ENCODE data around the gene GPI.

The GPI gene

GRCh38 chr19:34341935-34342680 is 22.9 kb upstream of the GPI start:
- DNase-seq (ENCODE audit: low read depth in 2 of 2): no peak

DNA sequence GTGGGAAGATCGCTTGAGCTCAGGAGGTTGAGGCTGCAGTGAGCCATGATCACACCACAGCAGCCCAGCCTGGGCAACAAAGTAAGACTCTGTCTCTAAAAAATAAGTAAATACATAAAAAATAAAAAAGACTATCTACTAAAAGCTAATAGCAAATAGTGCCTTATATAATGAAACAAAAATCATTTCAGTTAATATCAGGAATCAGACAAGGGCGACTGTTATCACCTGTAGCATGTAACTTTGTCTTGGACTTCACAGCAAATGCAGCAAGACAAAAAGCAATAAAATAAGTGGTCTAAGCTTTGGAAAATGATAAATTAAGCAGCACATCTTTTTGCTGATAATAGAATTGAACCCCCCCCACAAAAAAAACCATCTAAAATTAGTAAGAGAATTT is 21.2 kb upstream of the GPI start:
- DNase-seq (ENCODE audit: low read depth in 2 of 2): no peak

GRCh38 chr19:34345947-34346351 is 19.0 kb upstream of the GPI start:
- DNase-seq (ENCODE audit: low read depth in 2 of 2): peak in 1 of 2 donors; percentile 52

DNA sequence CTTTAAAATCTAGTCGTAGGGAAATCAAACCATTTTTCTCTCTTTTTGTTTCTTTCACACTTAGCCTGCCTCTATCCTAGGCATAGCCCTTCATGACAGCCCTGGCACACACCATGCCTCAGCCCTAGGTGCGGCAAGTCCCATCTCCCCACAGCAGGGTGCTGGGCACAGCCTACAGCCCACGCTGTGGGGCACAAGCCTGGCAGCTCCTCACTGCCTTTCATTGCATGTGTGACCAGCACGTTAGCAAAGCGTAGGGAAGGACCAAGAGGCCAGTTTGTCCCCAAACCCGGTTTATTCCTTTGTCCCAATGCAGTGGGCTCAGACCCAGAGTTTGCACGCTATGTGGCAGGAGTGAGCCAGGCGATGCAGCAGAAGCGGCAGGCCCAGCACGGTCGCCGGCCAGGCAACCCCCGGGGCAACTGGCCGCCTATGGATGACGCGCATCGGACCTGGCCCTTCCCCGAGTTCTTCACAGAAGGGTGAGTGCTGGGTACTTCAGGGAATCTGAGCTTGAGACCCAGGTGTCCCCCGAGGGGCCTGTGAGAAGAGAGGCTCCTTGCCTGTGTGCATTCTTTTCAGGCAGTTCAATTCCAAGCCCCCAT is 17.3 kb upstream of the GPI start:
- no peak for DNase-seq (ENCODE audit: low read depth in 2 of 2)

GRCh38 chr19:34348899-34349487 is 16.0 kb upstream of the GPI start:
- no peak for DNase-seq (ENCODE audit: low read depth in 2 of 2)

DNA sequence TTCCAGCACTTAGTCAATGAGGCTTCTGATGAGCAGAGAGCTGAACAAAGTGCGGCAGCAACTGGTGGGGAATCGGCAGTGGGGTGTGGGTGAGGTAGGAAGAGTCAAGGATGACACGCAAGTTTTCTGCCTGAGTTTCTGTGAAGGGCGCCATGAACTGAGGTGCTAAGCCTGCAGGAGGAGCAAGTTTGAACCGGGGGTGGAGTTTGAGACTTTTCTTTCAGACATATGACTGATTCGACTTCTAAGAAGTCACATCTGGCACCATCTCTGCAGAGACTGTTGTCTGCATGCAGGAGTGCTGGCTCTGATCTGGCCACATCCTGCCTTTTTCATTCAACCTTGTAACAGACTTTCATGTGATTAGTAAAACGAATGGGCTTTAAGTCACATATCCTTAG is 14.8 kb upstream of the GPI start:
- peak; percentile 37 to 58 for DNase-seq (ENCODE audit: low read depth in 2 of 2)

DNA sequence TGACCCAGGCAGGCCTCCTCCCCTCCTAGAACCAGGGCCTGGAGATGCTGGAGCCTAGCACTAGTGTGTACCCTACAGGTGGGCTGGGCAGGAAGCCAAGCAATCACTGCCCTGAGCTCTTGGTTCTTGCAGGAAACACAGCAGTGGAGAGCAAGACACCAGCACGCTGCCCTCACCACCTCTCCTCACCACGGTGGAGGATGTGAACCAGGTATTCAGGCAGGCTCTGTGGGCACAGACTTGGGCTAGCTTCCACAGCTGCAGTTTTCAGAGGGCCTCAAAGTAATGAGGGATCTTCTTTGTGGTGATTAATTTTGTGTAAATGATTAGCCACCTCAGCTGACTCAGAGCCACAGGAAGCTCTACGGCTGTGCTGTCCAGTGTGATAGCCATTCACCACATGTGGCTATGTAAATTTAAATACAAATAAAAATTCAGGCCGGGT is 13.6 kb upstream of the GPI start:
- DNase-seq (ENCODE audit: low read depth in 2 of 2): no peak

GRCh38 chr19:34353546-34353945 is 11.4 kb upstream of the GPI start:
- no peak for DNase-seq (ENCODE audit: low read depth in 2 of 2)

DNA sequence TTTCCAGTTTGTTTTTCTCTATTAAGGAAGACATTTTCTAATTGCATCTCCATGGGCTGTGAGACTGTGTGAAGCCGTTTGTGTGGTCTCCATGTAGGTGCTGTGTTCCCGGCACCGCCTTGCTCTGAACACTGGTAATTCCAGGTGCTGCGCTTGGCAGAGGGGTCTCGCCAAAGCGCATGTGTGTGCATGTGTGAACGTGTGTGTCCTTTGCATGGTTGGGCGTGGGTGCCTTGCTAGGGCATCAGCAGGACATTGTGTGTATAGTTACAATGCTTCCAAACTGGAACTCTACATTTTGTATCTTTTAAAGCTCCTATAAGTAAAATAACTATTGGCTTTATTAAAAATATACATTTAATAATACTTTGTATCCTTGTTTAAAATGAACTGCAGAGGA is 9.8 kb upstream of the GPI start:
- DNase-seq (ENCODE audit: low read depth in 2 of 2): no peak

DNA sequence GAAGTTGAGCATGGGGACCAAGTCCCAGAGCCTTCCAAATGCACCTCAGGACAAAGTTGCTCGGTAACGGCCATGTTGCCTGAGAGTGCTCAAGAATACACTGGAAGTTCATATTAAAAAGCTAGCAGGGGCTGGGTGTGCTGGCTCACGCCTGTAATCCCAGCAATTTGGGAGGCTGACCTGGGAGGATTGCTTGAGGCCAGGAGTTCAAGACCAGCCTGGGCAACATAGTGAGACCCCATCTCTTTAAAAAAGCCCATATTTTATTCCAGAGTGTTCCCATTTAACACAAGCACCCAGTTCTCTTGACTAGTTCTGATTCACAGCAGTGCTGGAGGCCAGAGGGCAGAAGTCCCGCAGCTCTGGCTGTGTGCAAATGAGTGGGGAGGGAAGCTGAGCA is 8.1 kb upstream of the GPI start:
- no peak for DNase-seq (ENCODE audit: low read depth in 2 of 2)

- no peak for DNase-seq (ENCODE audit: low read depth in 2 of 2)
These were observed 7.6 kb upstream of the GPI start for GRCh38 chr19:34357431-34357830.

- peak; percentile 99 for DNase-seq (ENCODE audit: low read depth in 2 of 2)
These were observed 5.6 kb upstream of the GPI start for GRCh38 chr19:34359140-34359953.

- no peak for DNase-seq (ENCODE audit: low read depth in 2 of 2)
These were observed 5.1 kb upstream of the GPI start for GRCh38 chr19:34359954-34360315.

DNA sequence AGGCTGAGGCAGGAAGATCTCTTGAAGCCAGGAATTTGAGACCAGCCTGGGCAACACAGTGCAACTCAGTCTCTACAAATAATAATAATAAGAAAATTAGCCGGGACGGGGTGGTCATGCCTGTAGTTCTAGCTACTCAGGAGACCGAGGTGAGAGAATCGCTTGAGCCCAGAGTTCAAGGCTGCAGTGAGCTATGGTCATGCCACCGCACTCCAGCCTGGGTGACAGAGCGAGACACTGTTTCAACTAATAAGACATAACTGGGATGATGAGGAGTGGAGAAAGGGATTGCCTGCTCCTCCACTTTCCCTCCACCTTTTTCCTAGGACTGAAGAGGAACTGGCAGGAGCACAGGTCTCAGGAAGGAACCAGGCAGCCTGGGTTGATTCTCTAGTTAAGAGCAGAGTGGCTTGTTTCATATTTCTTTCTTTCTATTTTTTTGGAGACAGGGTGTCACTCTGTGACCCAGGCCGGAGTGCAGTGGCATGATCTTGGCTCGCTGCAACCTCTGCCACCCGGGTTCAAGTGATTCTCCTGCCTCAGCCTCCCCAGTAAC is 4.6 kb upstream of the GPI start:
- no peak for DNase-seq (ENCODE audit: low read depth in 2 of 2)

DNA sequence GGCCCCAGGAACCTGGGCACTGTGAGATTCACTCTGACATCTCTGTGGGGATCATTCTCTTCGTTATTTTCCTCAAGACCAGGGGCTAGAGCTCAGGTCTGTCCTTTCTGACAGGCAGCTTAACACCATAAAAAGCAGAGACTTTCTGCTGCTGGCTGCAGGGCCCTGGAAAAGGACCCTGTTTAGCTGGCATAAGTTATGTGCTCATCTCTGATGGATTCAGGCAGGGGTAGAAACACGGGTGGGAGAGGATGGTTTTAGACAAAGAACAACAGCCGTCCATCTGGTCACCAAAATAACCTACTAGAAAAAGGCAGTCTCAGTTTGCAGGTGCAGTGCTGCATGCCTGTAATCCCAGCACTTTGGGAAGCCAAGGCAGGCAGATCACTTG is 2.3 kb upstream of the GPI start:
- no peak for DNase-seq (ENCODE audit: low read depth in 2 of 2)

DNA sequence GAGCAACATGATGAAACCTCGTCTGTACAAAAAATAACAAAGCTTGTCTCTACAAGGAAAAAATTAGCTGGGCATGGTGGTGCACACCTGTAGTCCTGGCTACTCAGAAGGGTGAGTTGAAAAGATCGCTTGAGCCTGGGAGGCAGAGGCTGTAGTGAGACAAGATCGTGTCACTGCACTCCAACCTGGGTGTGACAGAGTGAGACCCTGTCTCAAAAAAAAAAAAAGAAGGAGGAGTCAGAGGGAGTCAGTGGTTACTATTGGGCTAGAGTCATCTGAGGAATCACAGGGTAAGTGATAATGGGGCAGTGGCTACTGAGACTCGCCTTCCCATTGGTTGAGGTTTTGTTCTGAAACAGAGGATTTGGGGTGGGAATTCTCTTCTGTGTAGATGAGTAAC is 1.9 kb upstream of the GPI start:
- DNase-seq (ENCODE audit: low read depth in 2 of 2): no peak

GRCh38 chr19:34363930-34364329 is 1.1 kb upstream of the GPI start:
- DNase-seq (ENCODE audit: low read depth in 2 of 2): no peak

- DNase-seq (ENCODE audit: low read depth in 2 of 2): no peak
These were observed 550 bp upstream of the GPI start for GRCh38 chr19:34364462-34364829.

- DNase-seq (ENCODE audit: low read depth in 2 of 2): no peak
These were observed 736 bp downstream of the GPI start for GRCh38 chr19:34365463-34366401.

DNA sequence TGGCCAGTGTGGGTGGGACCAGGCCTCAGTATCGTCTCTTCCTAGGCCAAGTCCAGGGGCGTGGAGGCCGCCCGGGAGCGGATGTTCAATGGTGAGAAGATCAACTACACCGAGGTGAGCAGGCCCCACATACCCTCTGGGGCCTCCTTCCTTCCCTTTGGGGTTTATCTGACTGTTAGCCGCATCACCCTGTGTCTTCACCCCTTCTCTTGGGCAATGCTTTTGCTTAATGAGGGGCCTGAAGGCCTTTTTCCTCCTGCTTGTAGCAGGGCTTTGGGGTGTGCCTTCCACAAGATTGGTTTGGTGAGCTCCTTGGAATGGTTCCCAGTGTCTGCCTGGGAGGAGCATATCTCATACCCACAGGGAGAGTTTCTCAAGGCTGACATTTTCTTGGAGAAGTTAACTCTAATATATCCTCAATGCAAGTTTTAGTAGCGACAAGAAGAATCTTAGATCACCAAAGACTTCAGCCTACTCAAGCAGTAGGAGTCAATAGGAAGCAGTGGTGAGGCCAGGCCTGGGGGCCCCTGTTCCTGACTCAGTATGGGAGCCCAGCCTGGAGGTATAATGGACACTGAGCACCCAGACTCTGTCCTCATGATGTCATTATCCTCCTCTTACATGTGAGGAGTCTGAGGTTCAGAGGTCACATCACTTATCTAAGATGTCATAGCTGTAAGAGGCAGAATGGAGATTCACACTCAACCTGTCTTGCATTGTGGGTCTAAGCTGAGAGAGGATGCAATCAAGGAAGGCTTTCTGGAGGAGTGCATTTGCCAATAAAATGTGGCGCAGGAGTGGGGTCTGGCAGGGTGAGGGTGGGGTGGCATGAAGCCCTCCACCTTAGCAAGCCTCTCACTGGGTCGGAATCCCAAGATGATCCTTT is 2.0 kb downstream of the GPI start:
- no peak for DNase-seq (ENCODE audit: low read depth in 2 of 2)
